Measurements from ENCODE around the gene WBP1L.
A peak's percentile ranks its signal among the peaks of the same experiment; 100 is the strongest.

DNA sequence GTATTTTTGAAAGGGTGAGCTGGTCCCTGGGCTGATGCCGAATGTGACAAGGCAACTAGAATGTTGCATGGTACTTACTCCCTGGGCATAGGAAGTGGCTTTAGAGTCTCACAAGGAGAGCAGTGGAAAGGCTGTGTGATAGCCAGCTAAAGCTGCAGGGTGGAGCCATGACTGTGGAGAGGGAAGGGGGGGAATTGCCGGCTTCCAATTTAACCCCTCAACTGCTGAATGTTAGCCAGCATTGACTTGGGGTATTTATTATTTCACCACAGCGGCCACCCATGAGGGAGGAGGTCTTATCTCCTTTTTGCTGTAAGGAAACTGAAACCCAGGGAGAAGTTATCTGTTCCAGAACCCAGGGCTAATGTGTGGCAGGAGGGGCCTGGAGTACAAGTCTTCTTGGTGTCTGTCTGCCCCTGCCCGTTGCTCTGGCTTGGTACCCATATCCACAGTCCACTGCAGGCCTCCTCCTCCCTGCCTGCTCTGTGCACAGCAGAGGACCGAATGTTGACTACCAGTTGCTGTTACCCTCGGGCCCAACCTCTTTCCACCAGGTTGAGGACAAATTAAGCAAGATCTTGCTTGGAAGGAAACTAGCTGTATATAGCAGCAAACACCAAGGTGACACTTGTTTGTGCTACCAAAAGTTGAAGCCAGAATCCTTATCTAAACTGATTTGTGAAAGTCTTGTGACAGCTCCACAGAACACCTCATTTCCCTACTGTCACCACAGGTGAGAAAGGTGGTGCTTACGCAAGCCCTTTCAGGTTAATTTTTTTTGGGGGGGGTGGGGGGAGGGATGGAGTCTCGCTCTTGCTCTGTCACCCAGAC is 37.6 kb downstream of the WBP1L start:
- TF ChIP-seq, protein P1, sequence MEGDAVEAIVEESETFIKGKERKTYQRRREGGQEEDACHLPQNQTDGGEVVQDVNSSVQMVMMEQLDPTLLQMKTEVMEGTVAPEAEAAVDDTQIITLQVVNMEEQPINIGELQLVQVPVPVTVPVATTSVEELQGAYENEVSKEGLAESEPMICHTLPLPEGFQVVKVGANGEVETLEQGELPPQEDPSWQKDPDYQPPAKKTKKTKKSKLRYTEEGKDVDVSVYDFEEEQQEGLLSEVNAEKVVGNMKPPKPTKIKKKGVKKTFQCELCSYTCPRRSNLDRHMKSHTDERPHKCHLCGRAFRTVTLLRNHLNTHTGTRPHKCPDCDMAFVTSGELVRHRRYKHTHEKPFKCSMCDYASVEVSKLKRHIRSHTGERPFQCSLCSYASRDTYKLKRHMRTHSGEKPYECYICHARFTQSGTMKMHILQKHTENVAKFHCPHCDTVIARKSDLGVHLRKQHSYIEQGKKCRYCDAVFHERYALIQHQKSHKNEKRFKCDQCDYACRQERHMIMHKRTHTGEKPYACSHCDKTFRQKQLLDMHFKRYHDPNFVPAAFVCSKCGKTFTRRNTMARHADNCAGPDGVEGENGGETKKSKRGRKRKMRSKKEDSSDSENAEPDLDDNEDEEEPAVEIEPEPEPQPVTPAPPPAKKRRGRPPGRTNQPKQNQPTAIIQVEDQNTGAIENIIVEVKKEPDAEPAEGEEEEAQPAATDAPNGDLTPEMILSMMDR (IDR thresholded peaks at IDR 0.05 in 4 of 5, conservative IDR thresholded peaks at IDR 0.05 in 1 of 5): no peak
- peak in 1 of 2 donors; percentile 37 for TF ChIP-seq POLR2A (IDR thresholded peaks at IDR 0.05)
